HG02981 (cell line): ENCODE measurements around the gene RMDN3.

Source experiments
- ATAC-seq: cut with Tn5 transposase; IDR thresholded peaks from one replicate; pipeline ENCODE4 v1.9.1; 2021; ENCODE audit warnings: mild to moderate bottlenecking, moderate library complexity; ENCODE audit not compliant: unreplicated experiment

The RMDN3 gene

GRCh38 chr15:40750885-40751284 is 4.2 kb downstream of the RMDN3 start:
- ATAC-seq: no peak

GRCh38 chr15:40749151-40749630 is 5.9 kb downstream of the RMDN3 start:
- no peak for ATAC-seq

GRCh38 chr15:40747685-40748631 is 7.1 kb downstream of the RMDN3 start:
- no peak for ATAC-seq

- ATAC-seq: no peak
Observed at GRCh38 chr15:40746916-40747418, 8.1 kb downstream of the RMDN3 start.

- ATAC-seq: no peak
Observed at GRCh38 chr15:40744815-40745152, 10.3 kb downstream of the RMDN3 start.

GRCh38 chr15:40743921-40744814 is 10.9 kb downstream of the RMDN3 start:
- ATAC-seq: no peak

- no peak for ATAC-seq
Observed at GRCh38 chr15:40743485-40743901, 11.6 kb downstream of the RMDN3 start.

GRCh38 chr15:40739854-40740253 is 15.2 kb downstream of the RMDN3 start:
- no peak for ATAC-seq

- ATAC-seq: no peak
Observed at GRCh38 chr15:40739047-40739446, 16.0 kb downstream of the RMDN3 start.

GRCh38 chr15:40737048-40737447 is 18.0 kb downstream of the RMDN3 start:
- no peak for ATAC-seq

- no peak for ATAC-seq
Observed at GRCh38 chr15:40736575-40736974, 18.5 kb downstream of the RMDN3 start.

GRCh38 chr15:40731034-40731433 is 24.0 kb downstream of the RMDN3 start:
- ATAC-seq: no peak

- ATAC-seq: no peak
Observed at GRCh38 chr15:40723919-40724318, 31.1 kb downstream of the RMDN3 start.

- no peak for ATAC-seq
Observed at GRCh38 chr15:40722934-40723333, 32.1 kb downstream of the RMDN3 start.

- ATAC-seq: no peak
Observed at GRCh38 chr15:40722354-40722753, 32.7 kb downstream of the RMDN3 start.

GRCh38 chr15:40721701-40722100 is 33.4 kb downstream of the RMDN3 start:
- ATAC-seq: no peak

GRCh38 chr15:40716165-40716564 is 38.9 kb downstream of the RMDN3 start:
- ATAC-seq: no peak

- no peak for ATAC-seq
Observed at GRCh38 chr15:40714144-40714543, 40.9 kb downstream of the RMDN3 start.

- no peak for ATAC-seq
Observed at GRCh38 chr15:40706121-40706520, 48.9 kb downstream of the RMDN3 start.

GRCh38 chr15:40702077-40702476 is 53.0 kb downstream of the RMDN3 start:
- no peak for ATAC-seq

GRCh38 chr15:40697916-40698315 is 57.1 kb downstream of the RMDN3 start:
- ATAC-seq: no peak
